Measurements from ENCODE around the gene JMJD1C. TPM values are rescaled to one million over a fixed set of nuclear protein-coding genes. Genes with fewer than 3 reads are reported as not detected.
A peak's percentile ranks its signal among the peaks of the same experiment; 100 is the strongest.
"Not testable (repeated sequence)": the region's sequence is repeated elsewhere in the genome, so short reads cannot be mapped to it uniquely, and the experiment has no call there.

The JMJD1C gene
- total and polyA plus RNA-seq, 12 donors = 14.4 to 70.4 (median 39.2) TPM

GRCh38 chr10:63240807-63241206 is 225.0 kb downstream of the JMJD1C start:
- Histone ChIP-seq H3K27ac (peak overlapping the region in 3 of 10 donors; percentile 13 to 67 (median 52)), H3K9me3 (peaks cover 0 to 3% (median 0%) of the 10 kb centered on the region in 11 donors), H3K4me3 (no peak overlapping the region), H3K36me3 (peaks cover 0 to 4% (median 0%) of the 10 kb centered on the region in 9 donors), H3K4me1 (peaks cover 0 to 92% (median 66%) of the 10 kb centered on the region in 9 donors), H3K27me3 (no peaks in the 10 kb centered on the region)
- intact Hi-C loops (cut with DNase I) = no loop called here
- 69 to 76% methylated on average over 6 of the region's 6 CpGs for WGBS, 2 donors
- peak in 4 of 8 donors; percentile 16 to 55 (median 29) for ATAC-seq
- no peak for TF ChIP-seq CTCF (IDR thresholded peaks at IDR 0.05)
- DNase-seq = no peak

GRCh38 chr10:63238501-63238900 is 227.3 kb downstream of the JMJD1C start:
- no peak for TF ChIP-seq CTCF (IDR thresholded peaks at IDR 0.05)
- Histone ChIP-seq H3K27ac (peak overlapping the region in 1 of 10 donors; percentile 34), H3K4me3 (no peak overlapping the region), H3K4me1 (peaks cover 0 to 87% (median 60%) of the 10 kb centered on the region in 9 donors), H3K36me3 (peaks cover 0 to 4% (median 0%) of the 10 kb centered on the region in 9 donors), H3K9me3 (no peaks in the 10 kb centered on the region), H3K27me3 (no peaks in the 10 kb centered on the region)
- ATAC-seq = no peak
- DNase-seq = no peak
- intact Hi-C loops (cut with DNase I) = no loop called here
- WGBS, 2 donors = 62 to 63% methylated on average over 1 of the region's 1 CpG

DNA sequence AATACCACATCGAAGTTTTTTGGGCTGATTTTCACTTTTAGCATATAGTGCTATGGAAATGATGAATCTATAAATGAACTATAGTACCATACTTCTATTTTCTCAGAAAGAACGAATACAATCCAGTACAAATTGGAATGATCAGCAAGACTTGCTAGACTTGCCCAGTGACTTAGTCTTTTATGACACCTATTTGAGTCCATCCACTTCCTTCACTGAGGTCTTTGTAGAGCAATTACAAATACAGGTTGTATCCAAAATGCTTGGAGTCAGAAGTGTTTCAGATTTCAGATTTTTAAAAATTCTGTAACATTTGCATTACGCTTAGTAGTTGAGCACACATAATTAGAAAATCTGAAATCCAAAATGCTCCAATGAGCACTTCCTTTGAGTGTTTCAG is 228.4 kb downstream of the JMJD1C start:
- DNase-seq (no peak), ATAC-seq (no peak)
- no peaks in the 10 kb centered on the region for H3K9me3 ChIP-seq
- no peaks in the 10 kb centered on the region for H3K27me3 ChIP-seq
- no peak for TF ChIP-seq CTCF (IDR thresholded peaks at IDR 0.05)
- intact Hi-C loops (cut with DNase I) = no loop called here
- no peak overlapping the region for H3K4me3 ChIP-seq
- peaks cover 0 to 86% (median 56%) of the 10 kb centered on the region in 9 donors for H3K4me1 ChIP-seq
- peak overlapping the region in 2 of 10 donors; percentile 64 to 82 for H3K27ac ChIP-seq
- H3K36me3 ChIP-seq = peaks cover 0 to 4% (median 0%) of the 10 kb centered on the region in 9 donors
- WGBS, 2 donors = 97 to 98% methylated on average over 3 of the region's 3 CpGs

DNA sequence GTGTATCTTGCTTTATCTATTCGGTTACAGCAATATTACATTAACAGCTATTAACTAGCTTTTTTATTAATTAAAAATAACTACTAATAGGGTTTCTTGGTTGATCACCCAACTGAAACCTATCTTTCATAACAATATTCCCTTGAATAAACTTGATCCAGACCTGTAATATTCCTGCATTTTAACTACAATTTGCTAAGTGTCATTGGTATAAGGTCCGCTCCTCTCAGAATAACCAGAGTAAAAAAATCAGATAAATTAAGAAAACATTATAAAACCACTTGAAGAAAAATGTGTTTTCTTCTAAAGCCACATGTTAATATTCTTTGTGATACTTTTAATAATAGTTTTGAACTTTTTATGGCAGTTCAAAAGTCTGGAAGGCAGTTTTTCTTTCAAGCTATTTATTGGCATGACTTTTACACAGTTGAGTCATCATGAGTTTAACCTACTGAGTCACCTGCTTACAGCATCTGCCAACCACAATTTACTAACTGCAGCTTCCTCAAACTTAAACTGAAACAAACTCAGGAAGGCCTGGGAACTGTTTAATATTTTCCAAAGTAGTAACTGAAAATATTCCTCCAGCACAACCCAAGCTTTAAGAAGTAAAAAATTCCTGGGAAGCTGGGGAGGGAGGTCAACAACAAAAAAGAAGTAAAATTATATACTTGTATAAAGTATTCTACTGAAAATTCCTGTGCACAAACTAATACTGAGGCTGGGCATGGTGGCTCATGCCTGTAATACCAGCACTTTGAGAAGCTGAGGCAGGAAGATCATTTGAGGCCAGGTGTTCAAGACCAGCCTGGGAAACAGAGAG is 229.5 kb downstream of the JMJD1C start:
- 90 to 96% methylated on average over 2 of the region's 2 CpGs for WGBS, 2 donors
- Histone ChIP-seq H3K36me3 (peaks cover 0 to 4% (median 0%) of the 10 kb centered on the region in 9 donors), H3K4me3 (peak overlapping the region in 1 of 10 donors; percentile 0), H3K27me3 (no peaks in the 10 kb centered on the region), H3K9me3 (no peaks in the 10 kb centered on the region), H3K27ac (peak overlapping the region in 8 of 10 donors; percentile 20 to 82 (median 52)), H3K4me1 (peaks cover 0 to 79% (median 47%) of the 10 kb centered on the region in 9 donors)
- TF ChIP-seq CTCF (IDR thresholded peaks at IDR 0.05) = no peak
- intact Hi-C loops (cut with DNase I) = no loop called here
- DNase-seq (no peak), ATAC-seq (peak in 6 of 8 donors; percentile 52 to 95 (median 81))

DNA sequence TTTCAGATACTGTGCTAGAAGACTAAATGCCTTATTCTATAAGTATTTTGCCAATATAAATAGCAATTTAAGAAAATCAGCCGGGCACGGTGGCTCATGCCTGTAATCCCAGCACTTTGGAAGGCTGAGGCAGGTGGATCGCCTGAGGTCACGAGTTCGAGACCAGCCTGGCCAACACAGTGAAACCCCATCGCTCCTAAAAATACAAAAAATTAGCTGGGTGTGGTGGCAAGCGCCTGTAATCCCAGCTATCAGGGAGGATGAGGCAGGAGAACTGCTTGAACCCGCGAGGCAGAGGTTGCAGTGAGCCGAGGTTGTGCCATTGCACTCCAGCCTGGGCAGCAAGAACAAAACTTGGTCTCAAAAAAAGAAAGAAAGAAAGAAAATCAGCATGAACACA is 230.6 kb downstream of the JMJD1C start:
- peak overlapping the region in 2 of 10 donors; percentile 27 to 82 for H3K27ac ChIP-seq
- 97% methylated on average over 10 of the region's 10 CpGs for WGBS, 2 donors
- peaks cover 0 to 72% (median 36%) of the 10 kb centered on the region in 9 donors for H3K4me1 ChIP-seq

More for the DNA sequence above, 230.6 kb downstream of the JMJD1C start:
- H3K27me3 ChIP-seq; H3K9me3 ChIP-seq; H3K4me3 ChIP-seq; H3K36me3 ChIP-seq; DNase-seq; intact Hi-C loops (cut with DNase I); ATAC-seq: not testable (repeated sequence)

Measured in heart right ventricle (tissue), 16 donors.